ENCODE results near the gene TMEM117. TPM values are rescaled to one million over a fixed set of nuclear protein-coding genes. Genes with fewer than 3 reads are reported as not detected.

Gene TMEM117
- total RNA-seq, 1 donor from 2014 or later = 11.6 TPM

DNA sequence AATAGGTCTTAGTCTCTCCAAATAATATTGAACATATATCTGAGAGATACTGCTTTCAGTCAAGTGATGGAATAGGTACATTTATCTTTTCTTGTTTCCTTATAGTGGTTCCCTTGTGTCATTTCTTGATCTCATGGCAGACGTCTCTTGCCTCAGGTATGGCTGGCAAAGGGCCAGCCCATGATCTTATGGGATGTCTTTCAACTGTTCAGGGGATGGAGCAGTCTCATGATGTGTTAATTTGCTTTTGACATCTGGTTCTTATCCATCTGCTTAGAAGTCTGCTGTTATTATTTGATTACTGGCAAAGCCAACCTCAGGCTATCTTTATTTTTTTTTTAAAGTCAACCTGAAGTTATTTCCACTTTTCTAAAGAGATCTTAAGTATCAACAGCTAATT lies 262.9 kb downstream of the TMEM117 start:
- DNase-seq (ENCODE audit: low spot score, unreplicated experiment) = no peak
- H3K4me1 Mint-ChIP-seq (ENCODE audit: low read depth) = no peaks in the 10 kb centered on the region
- TF ChIP-seq, protein P1, sequence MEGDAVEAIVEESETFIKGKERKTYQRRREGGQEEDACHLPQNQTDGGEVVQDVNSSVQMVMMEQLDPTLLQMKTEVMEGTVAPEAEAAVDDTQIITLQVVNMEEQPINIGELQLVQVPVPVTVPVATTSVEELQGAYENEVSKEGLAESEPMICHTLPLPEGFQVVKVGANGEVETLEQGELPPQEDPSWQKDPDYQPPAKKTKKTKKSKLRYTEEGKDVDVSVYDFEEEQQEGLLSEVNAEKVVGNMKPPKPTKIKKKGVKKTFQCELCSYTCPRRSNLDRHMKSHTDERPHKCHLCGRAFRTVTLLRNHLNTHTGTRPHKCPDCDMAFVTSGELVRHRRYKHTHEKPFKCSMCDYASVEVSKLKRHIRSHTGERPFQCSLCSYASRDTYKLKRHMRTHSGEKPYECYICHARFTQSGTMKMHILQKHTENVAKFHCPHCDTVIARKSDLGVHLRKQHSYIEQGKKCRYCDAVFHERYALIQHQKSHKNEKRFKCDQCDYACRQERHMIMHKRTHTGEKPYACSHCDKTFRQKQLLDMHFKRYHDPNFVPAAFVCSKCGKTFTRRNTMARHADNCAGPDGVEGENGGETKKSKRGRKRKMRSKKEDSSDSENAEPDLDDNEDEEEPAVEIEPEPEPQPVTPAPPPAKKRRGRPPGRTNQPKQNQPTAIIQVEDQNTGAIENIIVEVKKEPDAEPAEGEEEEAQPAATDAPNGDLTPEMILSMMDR (IDR thresholded peaks at IDR 0.05; ENCODE audit: unreplicated experiment) = no peak
- H3K36me3 Mint-ChIP-seq (ENCODE audit: insufficient read depth) = no peaks in the 10 kb centered on the region
- no peak overlapping the region for H3K27ac Mint-ChIP-seq
- H3K9me3 Mint-ChIP-seq (ENCODE audit: low read depth) = peaks cover 4% of the 10 kb centered on the region
- no peak overlapping the region for H3K4me3 Mint-ChIP-seq (ENCODE audit: low read depth)
- no peaks in the 10 kb centered on the region for H3K27me3 Mint-ChIP-seq

DNA sequence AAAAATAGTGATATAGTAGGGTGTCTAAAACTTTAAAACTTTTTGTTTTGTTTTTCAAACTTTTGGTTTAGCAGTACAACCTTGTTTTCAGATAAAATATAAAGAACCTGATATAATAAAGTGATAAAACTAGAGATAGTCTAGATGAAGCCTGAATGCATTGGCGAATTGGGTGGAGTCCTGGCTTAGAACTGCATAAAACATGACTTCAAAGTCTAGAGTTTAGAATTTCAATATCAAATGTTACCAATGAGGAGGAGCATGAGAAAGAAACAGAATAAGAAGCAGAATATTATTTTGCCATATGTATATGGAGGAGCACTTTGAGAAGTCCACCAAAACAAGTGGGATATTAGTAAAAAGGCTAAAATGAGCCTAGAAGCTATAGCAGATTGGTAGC lies 263.6 kb downstream of the TMEM117 start:
- Mint-ChIP-seq H3K27ac (no peak overlapping the region), H3K9me3 (ENCODE audit: low read depth) (peaks cover 4% of the 10 kb centered on the region), H3K27me3 (no peaks in the 10 kb centered on the region), H3K4me3 (ENCODE audit: low read depth) (no peak overlapping the region), H3K4me1 (ENCODE audit: low read depth) (no peaks in the 10 kb centered on the region), H3K36me3 (ENCODE audit: insufficient read depth) (no peaks in the 10 kb centered on the region)
- no peak for DNase-seq (ENCODE audit: low spot score, unreplicated experiment)
- TF ChIP-seq, protein P1 (IDR thresholded peaks at IDR 0.05; ENCODE audit: unreplicated experiment) = no peak

DNA sequence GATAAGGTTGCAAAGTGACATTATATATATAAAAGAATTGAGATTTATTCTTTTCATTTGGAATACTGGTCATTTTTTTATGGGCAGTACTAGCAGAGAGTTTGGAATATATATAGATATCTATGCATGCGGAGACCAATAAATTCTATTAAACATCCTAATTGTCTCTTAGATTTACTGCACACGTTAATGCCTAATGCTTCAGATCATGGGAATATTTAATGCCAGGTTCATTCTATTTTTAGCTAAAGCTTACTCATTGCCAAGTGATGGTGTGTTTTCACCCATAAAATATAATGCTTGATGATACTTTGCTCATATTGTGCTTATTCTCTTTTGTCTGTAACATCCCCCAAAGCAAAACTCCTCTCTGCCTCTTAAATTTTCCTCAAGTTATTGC lies 264.4 kb downstream of the TMEM117 start:
- Mint-ChIP-seq H3K27me3 (no peaks in the 10 kb centered on the region), H3K4me3 (ENCODE audit: low read depth) (no peak overlapping the region), H3K36me3 (ENCODE audit: insufficient read depth) (no peaks in the 10 kb centered on the region), H3K9me3 (ENCODE audit: low read depth) (peaks cover 3% of the 10 kb centered on the region), H3K4me1 (ENCODE audit: low read depth) (no peaks in the 10 kb centered on the region), H3K27ac (no peak overlapping the region)
- TF ChIP-seq, protein P1 (IDR thresholded peaks at IDR 0.05; ENCODE audit: unreplicated experiment) = no peak
- no peak for DNase-seq (ENCODE audit: low spot score, unreplicated experiment)

DNA sequence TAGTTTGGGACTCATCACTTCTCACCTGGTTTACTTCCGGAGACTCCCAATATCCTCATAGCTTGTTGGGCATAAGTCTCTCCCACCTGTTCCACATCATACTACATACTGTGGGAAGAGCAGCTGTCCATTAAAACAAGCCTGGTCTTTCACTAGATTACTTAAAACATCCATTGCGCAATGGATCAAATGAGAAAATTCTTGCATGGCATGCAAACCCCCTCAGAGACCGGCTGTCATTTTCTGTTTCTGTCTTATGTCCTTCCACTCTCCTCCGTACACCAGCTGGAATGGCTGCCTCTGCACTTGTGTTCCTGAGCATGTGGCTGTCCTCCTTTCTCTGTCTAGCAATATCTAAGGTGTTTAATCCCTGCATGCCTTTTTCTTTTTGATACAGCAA lies 265.6 kb downstream of the TMEM117 start:
- TF ChIP-seq, protein P1 (IDR thresholded peaks at IDR 0.05; ENCODE audit: unreplicated experiment) = no peak
- Mint-ChIP-seq H3K4me3 (ENCODE audit: low read depth) (no peak overlapping the region), H3K27me3 (no peaks in the 10 kb centered on the region), H3K27ac (no peak overlapping the region), H3K36me3 (ENCODE audit: insufficient read depth) (no peaks in the 10 kb centered on the region), H3K9me3 (ENCODE audit: low read depth) (no peaks in the 10 kb centered on the region), H3K4me1 (ENCODE audit: low read depth) (no peaks in the 10 kb centered on the region)
- DNase-seq (ENCODE audit: low spot score, unreplicated experiment) = no peak

DNA sequence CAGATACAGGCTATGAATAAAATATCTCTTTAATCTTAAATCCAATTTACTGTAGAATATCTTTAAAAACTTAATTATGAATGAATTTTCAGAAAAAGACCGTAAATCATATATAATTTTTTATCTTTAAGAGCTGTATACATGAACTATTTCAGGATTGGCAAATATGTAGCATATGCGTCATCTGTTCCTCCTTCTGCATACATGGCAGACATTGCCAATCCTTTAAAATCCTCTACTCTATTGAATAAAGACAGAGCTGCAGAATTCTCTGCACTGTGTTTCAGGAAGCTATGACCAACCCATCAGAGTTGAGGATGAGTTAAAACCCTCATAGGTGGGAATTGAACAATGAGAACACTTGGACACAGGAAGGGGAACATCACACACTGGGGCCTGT lies 279.0 kb downstream of the TMEM117 start:
- H3K4me3 Mint-ChIP-seq (ENCODE audit: low read depth) = no peak overlapping the region
- no peaks in the 10 kb centered on the region for H3K4me1 Mint-ChIP-seq (ENCODE audit: low read depth)
- TF ChIP-seq, protein P1 (IDR thresholded peaks at IDR 0.05; ENCODE audit: unreplicated experiment) = no peak

More for the DNA sequence above, 279.0 kb downstream of the TMEM117 start:
- H3K9me3 Mint-ChIP-seq (ENCODE audit: low read depth) = no peaks in the 10 kb centered on the region
- DNase-seq (ENCODE audit: low spot score, unreplicated experiment) = no peak
- H3K36me3 Mint-ChIP-seq (ENCODE audit: insufficient read depth) = no peaks in the 10 kb centered on the region
- H3K27me3 Mint-ChIP-seq = no peaks in the 10 kb centered on the region
- H3K27ac Mint-ChIP-seq = no peak overlapping the region

Data from progenitor cell of endocrine pancreas (in vitro differentiated cells).